Lower leg skin (tissue), 3 donors: Measurements from ENCODE around the gene MDM4.

ENCODE experiments used
- CTCF ChIP-seq, 3 donors: fragments of 450-650 bp; IDR thresholded peaks; one replicate each; pipeline ENCODE4 v1.5.1; 2016; ENCODE audit warnings: antibody characterized with exemption in 3 of 3, mild to moderate bottlenecking in 3 of 3, moderate library complexity in 2 of 3
- POLR2A ChIP-seq, 2 donors: fragments of 450-650 bp; IDR thresholded peaks; one replicate each; pipeline ENCODE4 v1.6.1; 2016 to 2017; ENCODE audit warnings: antibody characterized with exemption in 2 of 2, mild to moderate bottlenecking in 1 of 2, moderate library complexity in 1 of 2

GRCh38 chr1:204564835-204565234 is 48.6 kb downstream of the MDM4 start:
- TF ChIP-seq CTCF (IDR thresholded peaks at IDR 0.05) (no peak), POLR2A (IDR thresholded peaks at IDR 0.05) (no peak)
